Fibroblast of upper back skin (primary cell): ENCODE results near the gene AUTS2.

Experiments
- DNase-seq: peaks from one replicate; pipeline ENCODE4 v3.0.0-alpha.2; 2013

Gene AUTS2

GRCh38 chr7:70829221-70830059 lies 1231.2 kb downstream of the AUTS2 start:
- DNase-seq = peak; percentile 55

GRCh38 chr7:70830060-70830395 lies 1231.8 kb downstream of the AUTS2 start:
- DNase-seq = no peak

- DNase-seq = no peak
Observed at GRCh38 chr7:70830426-70830825, 1232.2 kb downstream of the AUTS2 start.

GRCh38 chr7:70833726-70834125 lies 1235.5 kb downstream of the AUTS2 start:
- DNase-seq = peak; percentile 97

GRCh38 chr7:70834424-70834823 lies 1236.1 kb downstream of the AUTS2 start:
- DNase-seq = no peak

GRCh38 chr7:70835658-70836057 lies 1237.4 kb downstream of the AUTS2 start:
- DNase-seq = no peak

GRCh38 chr7:70836279-70836678 lies 1238.0 kb downstream of the AUTS2 start:
- no peak for DNase-seq

DNA sequence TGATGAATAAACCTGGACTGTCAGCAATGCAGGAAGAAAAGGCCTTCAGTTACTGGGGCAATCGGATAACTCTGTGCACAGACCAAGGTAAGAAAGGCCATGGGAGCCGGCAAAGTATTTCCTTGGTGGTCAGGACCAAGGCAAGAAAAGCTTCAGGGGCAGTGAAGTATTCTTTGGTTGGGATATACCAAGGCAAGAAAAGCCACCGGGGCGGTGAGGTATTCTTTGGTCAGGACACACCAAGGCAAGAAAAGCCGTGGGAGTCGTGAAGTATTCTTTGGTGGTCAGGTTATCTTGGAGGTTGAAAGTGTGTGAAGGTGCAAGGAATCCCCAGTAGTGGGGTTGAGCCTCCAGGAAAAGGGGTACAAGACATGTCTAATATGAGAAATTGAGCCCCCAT lies 1238.7 kb downstream of the AUTS2 start:
- no peak for DNase-seq

DNA sequence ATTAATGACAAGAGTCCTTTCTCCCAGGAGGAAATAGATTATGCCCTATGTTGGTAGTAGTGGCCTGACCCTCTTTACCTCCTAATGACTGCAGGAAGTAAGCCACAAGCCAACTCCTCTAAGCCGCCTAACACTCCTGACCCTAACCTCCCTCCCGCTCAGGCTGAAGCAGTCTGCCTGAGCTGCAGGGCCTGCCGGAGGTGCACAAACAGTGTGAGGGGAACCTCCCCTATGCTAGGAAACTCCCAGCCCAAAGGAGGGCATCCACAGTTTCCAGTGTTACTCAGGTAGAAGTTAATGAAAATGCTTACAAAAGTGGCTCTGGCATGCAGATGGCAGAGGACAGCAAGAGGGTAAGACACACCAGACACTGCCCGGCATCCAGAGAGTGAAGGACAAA lies 1239.3 kb downstream of the AUTS2 start:
- no peak for DNase-seq

DNA sequence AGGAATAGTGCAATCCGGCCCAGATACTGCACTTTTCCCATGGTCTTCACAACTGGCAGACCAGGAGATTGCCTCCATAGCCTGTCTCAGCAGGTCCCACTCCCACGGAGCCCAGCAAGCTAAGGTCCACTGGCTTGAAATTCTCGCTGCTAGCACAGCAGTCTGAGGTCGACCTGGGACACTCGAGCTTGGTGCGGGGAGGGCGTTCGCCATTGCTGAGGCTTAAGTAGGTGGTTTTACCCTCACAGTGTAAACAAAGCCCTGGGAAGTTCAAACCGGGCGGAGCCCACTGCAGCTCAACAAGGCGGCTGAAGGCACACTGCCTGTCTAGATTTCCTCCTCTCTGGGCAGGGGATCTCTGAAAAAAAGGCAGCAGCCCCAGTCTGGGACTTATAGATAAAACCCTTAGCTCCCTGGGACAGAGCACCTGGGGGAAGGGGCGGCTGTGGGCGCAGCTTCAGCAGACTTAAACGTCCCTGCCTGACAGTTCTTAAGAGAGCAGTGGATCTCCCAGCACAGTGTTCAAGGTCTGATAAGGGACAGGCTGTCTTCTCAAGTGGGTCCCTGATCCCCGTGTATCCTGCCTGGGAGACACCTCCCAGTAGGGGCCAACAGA lies 1240.1 kb downstream of the AUTS2 start:
- DNase-seq = no peak
